Stimulated activated CD8-positive, alpha-beta memory T cell treated with anti-CD3 and anti-CD28 coated beads, Interleukin-4, amount 100 ng/mL, for 24 hours (primary cell): ENCODE data around the gene ZFP2.
"Not testable (repeated sequence)": the region's sequence is repeated elsewhere in the genome, so short reads cannot be mapped to it uniquely, and the experiment has no call there.

Experiments
- DNase-seq: peaks from one replicate; pipeline ENCODE4 v3.0.0-alpha.2; 2020; ENCODE audit warnings: low read depth

ZFP2 gene

DNA sequence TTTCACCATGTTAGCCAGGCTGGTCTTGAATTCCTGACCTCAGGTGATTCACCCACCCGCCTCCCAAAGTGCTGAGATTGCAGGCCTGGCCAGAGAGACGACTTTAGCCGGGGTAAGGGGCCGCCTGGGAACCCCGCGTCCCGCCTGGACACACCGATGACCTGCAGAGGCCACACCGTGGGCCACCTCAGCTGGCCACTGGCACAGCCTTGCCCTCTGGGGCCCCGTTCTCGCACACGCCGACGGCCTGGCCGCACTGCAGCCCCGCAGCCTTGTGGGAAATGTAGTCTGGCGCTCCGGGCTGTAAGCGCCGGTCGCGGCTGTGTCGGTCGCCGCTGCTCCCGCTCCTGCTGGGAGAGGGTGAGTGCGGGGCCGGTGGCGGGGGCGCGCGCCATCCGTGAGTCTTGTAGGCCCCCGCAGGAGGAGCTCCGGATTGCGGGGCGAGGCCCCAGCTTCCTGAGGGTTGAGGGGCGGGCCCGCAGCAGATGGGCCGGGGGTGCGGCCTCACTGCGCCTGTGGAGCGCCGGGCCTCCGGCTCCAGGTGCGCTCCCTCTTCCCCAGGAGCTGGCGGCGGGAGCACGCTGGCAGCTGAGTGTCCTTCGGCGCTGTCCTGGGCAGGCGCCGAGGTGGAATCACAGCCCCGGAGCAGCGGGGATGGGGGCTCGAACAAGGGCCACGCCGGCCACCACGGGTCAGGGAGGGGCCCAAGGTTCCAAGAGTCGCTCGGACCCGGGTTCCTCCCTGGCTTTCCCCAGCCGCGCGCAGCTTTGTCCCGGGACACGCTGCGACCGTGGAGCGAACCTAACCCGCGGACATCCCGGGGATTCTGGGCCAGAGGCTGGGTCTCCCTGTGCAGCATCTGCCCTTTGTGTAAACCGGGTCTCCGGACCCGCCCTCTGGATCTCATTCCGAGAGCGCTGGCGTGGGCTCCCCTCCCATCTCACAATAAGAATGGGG, at the start of gene ZFP2:
Gene ZFP2 (plus strand): TSS at position 299 of the 957 bp plus-strand sequence. CDS start 35,401 bp downstream, outside the sequence.
- DNase-seq, result no peak

DNA sequence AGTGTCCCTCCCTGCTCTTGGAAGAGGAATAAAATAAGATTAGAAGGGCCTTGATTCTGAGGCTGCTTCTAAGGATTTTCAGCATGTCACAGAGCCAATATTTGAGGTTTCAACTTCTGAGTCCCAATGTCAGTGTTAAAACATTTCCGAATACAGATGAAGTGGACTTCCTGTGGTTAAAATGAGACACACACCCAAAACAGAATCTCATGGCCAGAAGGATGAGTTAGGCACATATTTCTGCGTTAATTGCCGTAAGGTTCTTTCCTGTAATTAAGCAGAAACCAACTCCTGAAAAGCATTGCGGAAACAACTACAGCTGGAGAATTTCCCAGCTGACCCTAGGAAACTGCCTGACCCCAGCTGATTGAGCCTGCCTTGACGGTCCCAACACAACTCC, 46.4 kb upstream of the ZFP2 start:
- DNase-seq, result no peak

DNA sequence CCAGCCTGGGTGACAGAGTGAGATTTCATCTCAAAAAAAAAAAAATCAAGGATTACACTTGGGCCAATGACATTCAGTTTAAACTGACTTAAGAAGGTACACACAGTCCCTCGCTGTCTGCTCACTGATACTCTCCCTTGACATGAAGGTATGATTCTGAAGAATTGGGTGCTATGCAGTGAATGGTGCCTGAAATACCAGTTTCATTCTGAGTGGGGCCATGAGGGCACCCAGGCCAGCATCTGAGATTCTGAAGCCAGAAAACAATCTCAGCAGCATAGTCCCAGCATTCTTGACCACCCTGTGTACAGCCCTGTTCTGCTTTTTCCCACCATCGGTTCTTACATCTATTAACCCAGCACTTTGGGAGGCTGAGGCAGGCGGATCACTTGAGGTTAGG, 43.8 kb upstream of the ZFP2 start:
- no peak for DNase-seq

DNA sequence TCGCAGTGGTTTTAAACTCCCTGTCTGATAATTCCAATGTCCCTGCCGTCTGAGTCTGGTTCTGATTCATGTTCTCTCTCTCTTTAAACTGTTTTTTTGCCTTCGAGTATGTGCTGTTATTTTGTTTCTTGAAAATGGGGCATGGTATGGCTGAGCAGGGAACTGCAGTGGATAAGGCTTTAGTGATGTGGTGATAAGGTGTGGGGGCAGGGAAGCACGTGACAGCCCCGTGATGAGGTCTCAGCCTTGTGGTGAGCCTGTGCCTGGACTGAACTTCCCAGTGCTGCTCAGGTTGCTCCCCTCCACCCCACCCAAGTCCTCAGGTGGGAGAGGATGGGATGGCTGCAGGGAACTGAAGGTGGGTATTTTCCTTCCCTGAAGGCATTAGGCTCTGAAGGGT, 41.4 kb upstream of the ZFP2 start:
- no peak for DNase-seq

DNA sequence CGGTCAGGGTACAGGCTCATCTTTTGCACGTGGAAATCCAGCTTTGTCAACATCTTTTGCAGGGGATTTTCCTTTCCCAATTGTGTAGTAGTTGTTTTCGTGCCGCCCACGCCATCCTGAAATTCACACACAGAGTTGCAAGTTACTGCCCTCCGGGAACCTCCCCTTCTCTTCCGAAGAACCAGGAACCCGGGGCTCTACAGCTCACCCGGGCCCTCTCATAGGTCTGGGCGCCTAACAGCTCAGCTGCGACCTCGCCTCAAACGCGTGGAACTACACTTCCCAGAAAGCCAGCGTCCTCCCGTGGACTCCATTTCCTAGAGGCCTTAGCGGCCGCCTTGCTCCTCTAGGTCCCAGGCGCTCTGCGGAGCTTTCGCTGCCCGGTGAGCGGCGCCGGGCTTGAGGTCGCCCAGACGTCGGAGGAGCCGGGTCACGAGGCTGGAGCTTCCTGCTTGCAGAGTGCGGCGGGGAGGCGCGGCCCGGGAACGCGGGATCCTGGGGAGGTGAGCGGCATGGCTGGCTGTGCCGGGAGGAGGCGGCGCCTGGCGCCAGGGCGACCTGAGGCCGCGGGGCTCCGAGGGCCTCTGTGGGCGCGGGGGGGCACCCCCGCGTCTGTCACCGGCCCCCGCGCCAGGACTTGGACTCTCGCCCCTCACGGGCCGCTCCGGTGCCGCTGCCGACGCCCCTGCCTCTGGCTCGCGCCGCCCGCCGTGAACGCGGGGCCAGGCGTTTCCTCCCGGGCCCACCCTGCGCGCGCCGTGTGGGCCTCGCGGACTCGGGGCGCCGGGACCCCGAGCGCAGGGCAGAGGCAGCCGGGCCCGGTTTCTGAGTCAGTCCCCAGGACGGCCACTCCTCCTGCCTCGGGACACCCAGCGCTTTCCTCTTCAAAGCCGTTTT, 35.8 kb upstream of the ZFP2 start, which contains the start of gene ZNF354B:
Gene ZNF354B (plus strand): TSS at position 329 of the 897 bp plus-strand sequence. CDS start 1,095 bp downstream, outside the sequence.
- peak; percentile 68 for DNase-seq

DNA sequence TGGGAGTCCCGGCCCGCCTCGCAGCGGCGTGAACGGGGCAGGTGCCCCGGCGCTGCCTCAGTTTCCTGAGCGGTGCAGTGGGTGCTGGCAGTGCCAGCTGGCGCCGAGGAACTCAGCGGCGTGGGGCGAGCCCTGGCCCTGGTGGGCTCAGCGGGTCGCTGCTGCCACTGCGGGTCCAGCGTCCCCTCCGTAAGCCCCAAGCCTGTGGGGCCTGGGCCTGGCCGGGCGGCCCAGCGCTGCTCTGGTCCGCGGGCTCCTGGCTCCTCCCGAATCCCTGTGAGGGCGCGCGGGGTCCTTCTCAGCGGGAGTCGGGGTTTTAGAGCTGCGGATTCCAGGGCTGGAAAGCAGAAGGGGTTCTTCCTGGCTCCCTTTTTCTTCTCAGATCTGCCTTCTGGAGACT, 35.1 kb upstream of the ZFP2 start:
- DNase-seq, result not testable (repeated sequence)

DNA sequence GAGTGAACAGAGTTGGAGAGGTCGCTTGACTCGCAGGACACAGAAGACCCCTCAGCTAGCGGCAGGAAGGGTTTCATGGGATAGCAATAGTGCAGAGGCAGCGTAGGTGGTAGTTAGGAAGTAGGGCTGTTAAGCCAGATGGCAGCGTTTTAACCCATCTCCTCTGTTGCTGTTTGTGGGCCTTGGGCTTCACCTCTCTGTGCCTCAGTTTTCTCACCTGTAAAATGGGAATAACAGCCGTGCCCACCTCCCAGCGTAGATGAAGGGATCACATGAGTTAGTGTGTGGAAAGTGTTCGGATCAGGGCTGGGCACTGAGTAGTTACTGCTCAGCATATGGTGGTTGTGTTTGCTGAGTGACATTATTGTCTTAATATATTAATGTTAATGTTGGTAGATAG, 34.1 kb upstream of the ZFP2 start:
- no peak for DNase-seq

DNA sequence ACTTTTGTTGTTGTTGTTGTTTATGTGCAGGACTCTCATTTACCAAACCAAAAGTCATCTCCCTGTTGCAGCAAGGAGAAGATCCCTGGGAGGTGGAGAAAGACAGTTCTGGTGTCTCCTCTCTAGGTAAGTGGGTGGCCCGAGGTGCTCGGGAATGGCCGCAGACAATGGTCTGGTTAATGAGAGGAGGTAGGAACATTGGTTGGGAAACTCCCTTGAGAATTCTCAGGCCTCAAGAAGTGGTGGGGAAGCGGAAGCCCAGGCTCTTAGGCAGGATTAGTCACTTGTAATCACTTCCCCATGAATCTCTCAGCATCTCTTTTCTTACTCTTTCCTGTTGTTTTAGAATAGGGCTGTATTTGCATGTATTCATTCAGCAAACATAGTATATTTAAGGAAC, 28.8 kb upstream of the ZFP2 start:
- no peak for DNase-seq

DNA sequence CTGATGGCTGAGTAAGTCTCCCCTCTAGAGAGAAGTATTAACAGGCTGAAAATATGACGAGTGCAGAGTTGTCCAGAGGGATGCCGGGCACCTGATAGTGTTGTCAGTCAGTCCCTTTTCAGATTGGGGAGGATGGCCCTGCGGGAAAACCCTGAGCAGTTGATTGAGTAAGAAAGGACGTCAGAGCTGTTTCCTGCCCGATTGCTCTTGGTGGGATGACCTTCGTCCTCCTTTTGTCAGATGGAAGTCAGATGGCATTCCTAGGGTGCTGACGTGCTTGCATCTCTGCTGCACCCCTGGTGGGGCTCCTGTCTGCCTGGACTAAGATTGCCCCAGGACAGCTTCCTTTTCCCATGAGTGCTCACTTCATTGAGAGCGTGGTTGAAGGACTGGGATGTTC, 26.1 kb upstream of the ZFP2 start:
- DNase-seq, result no peak

DNA sequence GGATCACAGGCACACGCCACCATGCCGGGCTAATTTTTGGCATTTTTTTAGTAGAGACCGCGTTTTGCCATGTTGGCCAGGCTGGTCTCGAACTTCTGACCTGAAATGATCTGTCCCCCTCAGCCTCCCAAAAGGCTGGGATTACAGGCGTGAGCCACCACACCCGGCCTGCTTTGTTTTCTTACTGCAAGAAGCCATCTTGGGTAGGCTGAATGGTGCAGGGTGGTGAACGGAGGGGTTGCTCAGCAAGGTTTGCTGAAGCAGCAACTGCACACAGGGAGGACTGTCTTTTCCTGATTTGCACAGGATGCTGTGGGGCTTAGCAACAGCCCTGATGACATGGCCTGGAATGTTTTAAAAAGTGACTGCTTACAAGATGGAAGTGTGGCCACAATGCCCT, 25.3 kb upstream of the ZFP2 start:
- no peak for DNase-seq

DNA sequence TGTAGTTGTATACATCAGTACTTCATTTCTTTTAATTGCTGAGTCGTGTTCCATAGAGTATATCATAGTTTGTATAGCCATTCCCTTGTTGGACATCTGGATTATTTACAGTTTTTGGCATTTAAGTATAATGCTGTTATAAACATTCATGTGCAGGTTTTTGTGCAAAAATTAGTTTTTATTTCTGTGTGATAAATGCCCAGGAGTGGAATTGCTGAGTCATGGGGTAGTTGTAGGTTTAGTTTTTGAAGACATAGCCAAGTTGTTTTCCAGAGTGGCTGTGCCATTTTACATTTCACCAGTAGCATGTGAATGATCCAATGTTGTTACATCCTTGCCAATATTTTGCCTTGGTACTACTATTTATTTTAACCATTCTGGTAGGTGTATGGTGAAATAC, 23.4 kb upstream of the ZFP2 start:
- DNase-seq, result no peak

DNA sequence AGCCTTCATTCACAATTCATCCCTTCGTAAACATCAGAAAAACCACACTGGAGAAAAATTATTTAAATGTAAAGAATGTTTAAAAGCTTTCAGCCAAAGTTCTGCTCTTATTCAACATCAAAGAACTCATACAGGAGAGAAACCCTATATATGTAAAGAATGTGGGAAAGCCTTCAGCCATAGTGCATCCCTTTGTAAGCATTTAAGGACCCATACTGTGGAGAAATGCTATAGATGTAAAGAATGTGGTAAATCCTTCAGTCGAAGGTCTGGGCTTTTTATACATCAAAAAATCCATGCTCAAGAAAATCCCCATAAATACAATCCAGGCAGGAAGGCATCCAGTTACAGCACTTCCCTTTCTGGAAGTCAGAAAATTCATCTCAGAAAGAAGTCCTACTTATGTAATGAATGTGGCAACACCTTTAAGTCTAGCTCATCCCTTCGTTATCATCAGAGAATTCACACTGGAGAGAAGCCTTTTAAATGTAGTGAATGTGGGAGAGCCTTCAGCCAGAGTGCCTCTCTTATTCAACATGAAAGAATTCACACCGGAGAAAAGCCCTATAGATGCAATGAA, 12.5 kb upstream of the ZFP2 start:
- DNase-seq, result not testable (repeated sequence)

DNA sequence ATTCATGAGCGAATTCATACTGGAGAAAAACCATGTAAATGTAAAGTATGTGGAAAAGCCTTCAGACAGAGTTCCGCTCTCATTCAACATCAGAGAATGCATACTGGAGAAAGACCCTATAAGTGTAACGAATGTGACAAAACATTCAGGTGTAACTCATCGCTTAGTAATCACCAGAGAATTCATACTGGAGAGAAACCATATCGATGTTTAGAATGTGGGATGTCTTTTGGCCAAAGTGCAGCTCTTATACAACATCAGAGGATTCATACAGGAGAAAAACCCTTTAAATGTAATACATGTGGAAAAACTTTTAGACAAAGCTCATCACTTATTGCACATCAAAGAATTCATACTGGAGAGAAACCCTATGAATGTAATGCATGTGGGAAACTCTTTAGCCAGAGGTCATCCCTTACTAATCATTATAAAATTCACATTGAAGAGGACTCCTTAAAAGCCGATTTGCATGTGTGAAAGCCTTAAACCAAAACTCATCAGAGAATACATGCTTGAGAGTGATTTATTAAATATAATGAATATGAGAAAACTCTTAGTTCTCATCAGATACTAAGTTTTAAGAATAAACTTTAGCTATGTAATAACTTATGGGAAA, 11.8 kb upstream of the ZFP2 start:
- DNase-seq, result no peak

DNA sequence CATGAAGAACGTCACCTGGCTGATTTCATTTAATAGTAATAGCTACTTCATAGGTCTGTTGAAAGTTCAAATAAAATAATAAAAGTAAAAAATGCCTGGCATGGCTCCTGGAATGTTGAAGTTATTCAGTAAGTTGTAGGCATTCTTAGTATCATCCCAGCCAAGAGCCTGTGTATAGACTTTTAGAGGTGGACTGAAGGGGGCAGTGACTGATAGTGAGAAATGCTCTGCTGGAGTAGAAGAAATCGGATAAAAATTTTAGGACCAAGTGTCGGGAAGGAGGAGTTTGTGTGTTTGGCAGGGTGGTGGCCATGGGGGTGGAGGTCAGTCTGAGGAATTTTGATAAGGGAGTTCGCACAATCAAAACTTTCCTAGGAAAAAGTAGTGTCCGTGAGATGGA, 3.6 kb downstream of the ZFP2 start:
- no peak for DNase-seq

DNA sequence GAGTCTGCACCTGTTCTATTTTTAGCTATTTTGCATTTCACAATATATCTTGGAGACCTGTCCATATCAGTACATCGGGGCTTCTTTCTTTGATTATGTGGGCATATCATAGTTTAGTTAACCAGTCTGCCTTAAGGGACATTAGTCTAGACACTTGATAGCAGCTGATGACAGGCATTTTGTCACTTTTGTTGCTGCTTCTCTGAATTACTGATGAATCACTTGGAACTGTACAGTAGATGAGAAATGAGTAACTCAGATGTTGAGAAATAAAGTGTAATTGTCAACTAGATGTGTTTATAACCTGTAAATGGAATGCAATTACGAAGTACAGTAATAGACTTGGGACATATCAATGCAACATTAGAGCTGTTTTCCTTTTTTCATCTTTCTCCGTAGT, 7.1 kb downstream of the ZFP2 start:
- no peak for DNase-seq

DNA sequence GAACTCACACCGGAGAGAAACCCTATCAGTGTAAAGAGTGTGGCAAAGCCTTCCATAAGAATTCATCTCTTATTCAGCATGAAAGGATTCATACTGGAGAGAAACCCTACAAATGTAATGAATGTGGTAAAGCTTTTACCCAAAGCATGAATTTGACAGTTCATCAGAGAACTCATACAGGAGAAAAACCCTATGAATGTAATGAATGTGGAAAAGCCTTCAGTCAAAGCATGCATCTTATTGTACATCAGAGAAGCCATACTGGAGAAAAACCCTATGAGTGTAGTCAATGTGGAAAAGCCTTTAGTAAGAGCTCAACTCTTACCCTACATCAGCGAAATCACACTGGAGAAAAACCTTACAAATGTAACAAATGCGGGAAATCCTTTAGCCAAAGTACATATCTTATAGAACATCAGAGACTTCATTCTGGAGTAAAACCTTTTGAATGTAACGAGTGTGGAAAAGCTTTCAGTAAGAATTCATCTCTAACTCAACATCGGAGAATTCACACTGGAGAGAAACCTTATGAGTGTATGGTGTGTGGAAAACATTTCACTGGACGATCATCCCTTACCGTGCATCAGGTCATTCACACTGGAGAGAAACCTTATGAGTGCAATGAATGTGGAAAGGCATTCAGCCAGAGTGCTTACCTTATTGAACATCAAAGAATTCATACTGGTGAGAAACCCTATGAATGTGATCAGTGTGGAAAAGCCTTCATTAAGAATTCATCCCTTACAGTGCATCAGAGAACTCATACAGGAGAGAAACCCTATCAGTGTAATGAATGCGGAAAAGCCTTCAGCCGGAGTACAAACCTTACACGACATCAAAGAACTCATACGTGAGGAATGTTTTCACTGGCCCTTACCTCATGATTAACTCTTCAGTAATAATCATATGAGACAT, 36.4 kb downstream of the ZFP2 start:
- DNase-seq, result no peak

DNA sequence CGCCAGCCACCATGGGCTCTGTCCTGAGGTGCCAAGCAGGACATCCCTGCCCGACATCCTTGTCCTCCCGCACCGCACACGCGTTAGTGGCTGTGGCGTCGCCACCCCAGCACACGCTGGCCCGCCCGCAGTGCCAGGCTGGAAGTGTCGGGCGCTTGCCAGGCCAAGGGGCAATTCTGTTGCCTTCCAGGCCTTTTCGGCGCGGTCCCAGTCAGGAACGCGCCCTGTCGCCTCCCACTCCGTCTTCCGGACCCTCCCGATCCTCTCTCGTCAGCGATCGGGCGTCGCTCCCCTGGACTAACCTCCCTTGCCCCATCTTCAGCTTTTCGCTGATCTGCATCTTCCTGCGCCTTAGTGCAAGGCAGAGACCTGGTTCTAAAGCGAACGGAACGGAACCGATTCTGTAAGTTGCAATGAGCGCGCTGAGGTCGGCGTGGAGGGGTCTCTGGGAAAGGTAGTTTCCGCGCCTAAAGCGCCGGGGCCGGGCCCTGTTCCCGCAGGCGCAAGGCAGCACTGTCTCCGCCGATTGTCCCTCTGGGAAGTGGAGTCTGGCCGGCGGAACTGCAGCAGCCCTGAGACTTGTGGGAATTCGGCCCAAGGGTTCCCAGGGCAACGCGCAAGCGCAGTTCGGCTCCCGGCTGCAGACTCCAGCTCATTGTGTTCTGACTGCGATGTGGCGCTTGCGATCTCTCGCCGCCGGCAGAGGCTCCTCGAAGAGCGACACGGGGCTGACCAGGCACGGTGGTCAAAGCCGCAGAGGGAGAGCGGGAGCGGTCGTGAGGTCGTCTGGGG, 45.1 kb downstream of the ZFP2 start, which contains the start of gene ZNF454:
Gene ZNF454 (plus strand): TSS at position 630 of the 792 bp plus-strand sequence. CDS start 1,594 bp downstream, outside the sequence.
- no peak for DNase-seq

DNA sequence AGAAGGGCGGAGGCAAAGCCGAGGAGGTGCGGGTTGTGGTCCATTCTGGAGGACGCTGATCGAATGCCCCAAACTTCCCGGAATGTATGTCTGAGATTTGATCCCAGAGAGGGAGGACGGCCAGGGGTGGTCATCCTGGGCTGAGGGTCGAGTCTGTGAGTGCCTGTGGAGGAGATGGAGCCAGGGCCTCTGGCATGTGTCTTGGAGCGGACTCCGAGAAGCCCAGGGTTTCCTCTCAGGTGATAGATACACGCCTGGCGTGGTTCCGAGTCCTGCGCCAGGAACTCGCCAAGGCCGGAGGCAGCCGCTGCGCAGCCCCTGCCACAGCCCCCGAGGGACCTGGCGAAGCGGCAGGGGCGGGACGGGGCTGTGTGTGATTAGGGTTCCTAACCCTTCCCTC, 45.6 kb downstream of the ZFP2 start:
- no peak for DNase-seq

DNA sequence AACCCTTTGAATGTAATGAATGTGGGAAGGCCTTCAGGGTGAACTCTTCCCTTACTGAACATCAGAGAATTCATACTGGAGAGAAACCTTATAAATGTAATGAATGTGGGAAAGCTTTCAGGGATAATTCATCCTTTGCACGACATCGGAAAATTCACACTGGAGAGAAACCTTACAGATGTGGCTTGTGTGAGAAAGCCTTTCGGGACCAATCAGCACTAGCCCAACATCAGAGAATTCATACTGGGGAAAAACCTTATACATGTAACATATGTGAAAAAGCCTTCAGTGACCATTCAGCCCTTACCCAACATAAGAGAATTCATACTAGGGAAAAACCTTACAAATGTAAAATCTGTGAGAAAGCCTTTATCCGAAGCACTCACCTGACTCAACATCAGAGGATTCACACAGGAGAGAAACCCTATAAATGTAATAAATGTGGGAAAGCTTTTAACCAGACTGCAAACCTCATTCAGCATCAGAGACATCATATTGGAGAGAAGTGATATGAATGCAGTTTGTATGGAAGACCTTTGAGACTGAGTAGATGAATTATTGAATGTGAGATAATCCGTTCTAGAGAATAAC, 69.8 kb downstream of the ZFP2 start:
- no peak for DNase-seq
